Endodermal cell (in vitro differentiated cells): ENCODE measurements around the gene PLEKHG2. TPM values are rescaled to one million over a fixed set of nuclear protein-coding genes. Genes with fewer than 3 reads are reported as not detected.
A peak's percentile ranks its signal among the peaks of the same experiment; 100 is the strongest.

Experiments used
- DNase-seq: peaks from one replicate; pipeline ENCODE4 v3.0.0-alpha.2; 2017
- H3K27ac ChIP-seq: 2 replicates; pipeline ENCODE4 v1.5.1; 2013; ENCODE audit warnings: mild to moderate bottlenecking, low read depth, low read length, moderate library complexity
- H3K27me3 ChIP-seq: 2 replicates; pipeline ENCODE4 v1.6.1; 2013; ENCODE audit warnings: mild to moderate bottlenecking, low read length, moderate library complexity; ENCODE audit not compliant: insufficient read depth, control insufficient read depth, poor library complexity, severe bottlenecking
- H3K36me3 ChIP-seq: 2 replicates; pipeline ENCODE4 v1.7.0; 2013; ENCODE audit warnings: mild to moderate bottlenecking, low read length, moderate library complexity; ENCODE audit not compliant: control insufficient read depth, insufficient read depth
- H3K4me1 ChIP-seq: one replicate; pipeline ENCODE4 v1.7.0; 2013; ENCODE audit warnings: low read length; ENCODE audit not compliant: control insufficient read depth, insufficient read depth
- H3K4me3 ChIP-seq: 2 replicates; pipeline ENCODE4 v1.5.1; 2013; ENCODE audit warnings: mild to moderate bottlenecking, low read length, moderate library complexity
- H3K9ac ChIP-seq: 2 replicates; pipeline ENCODE4 v1.6.1; 2013; ENCODE audit warnings: mild to moderate bottlenecking, low read length, moderate library complexity; ENCODE audit not compliant: poor library complexity, severe bottlenecking; ENCODE audit errors: extremely low read depth
- H3K9me3 ChIP-seq: 2 replicates; pipeline ENCODE4 v1.6.1; 2013; ENCODE audit warnings: mild to moderate bottlenecking, low read length, moderate library complexity; ENCODE audit not compliant: control insufficient read depth
- H3K27ac Mint-ChIP-seq: 2 replicates; pipeline ENCODE4 v1.8.0; 2020; ENCODE audit warnings: mixed read lengths
- H3K27me3 Mint-ChIP-seq: 2 replicates; pipeline ENCODE4 v1.8.0; 2021; ENCODE audit warnings: mild to moderate bottlenecking, mixed read lengths; ENCODE audit not compliant: insufficient read depth
- H3K36me3 Mint-ChIP-seq: 2 replicates; pipeline ENCODE4 v1.8.0; 2020; ENCODE audit warnings: low read depth, mixed read lengths
- H3K4me1 Mint-ChIP-seq: 2 replicates; pipeline ENCODE4 v1.8.0; 2020; ENCODE audit warnings: mixed read lengths
- H3K4me3 Mint-ChIP-seq: 2 replicates; pipeline ENCODE4 v1.8.0; 2020; ENCODE audit warnings: mild to moderate bottlenecking, moderate library complexity, mixed read lengths
- H3K9me3 Mint-ChIP-seq: 2 replicates; pipeline ENCODE4 v1.8.0; 2020; ENCODE audit warnings: mild to moderate bottlenecking, mixed read lengths
- WGBS, 2 experiments: methylation state at CpG; one replicate each; pipeline versions ENCODE4 v1.1.5 to v1.1.7; 2013; ENCODE audit warnings: missing lambda C conversion rate in 2 of 2, mixed read lengths in 1 of 2; ENCODE audit not compliant: insufficient coverage in 1 of 2, insufficient read length in 1 of 2; 5-methylcytosine and 5-hydroxymethylcytosine counted together
- total RNA-seq, 2 donors: library from RNA; stranded (reverse); fragmentation: NEBNext Ultra II Directional in 1 of 2; extraction: Animal tissue kit (Norgen Biotek cat#: 25700) in 1 of 2; gene quantifications; 2 replicates in 1 of 2; 3 replicates in 1 of 2; pipeline ENCODE4 v1.2.1, GENCODE V29; 2021
- TF ChIP-seq, protein P1 (sequence below): fragments of 200-600 bp; sonication (generic); conservative IDR thresholded peaks from 2 replicates; pipeline ENCODE4 v1.5.0; 2021; ENCODE audit warnings: antibody characterized with exemption, mild to moderate bottlenecking

Gene PLEKHG2
- total RNA-seq, 2 donors from 2014 or later: 127 to 160 TPM

DNA sequence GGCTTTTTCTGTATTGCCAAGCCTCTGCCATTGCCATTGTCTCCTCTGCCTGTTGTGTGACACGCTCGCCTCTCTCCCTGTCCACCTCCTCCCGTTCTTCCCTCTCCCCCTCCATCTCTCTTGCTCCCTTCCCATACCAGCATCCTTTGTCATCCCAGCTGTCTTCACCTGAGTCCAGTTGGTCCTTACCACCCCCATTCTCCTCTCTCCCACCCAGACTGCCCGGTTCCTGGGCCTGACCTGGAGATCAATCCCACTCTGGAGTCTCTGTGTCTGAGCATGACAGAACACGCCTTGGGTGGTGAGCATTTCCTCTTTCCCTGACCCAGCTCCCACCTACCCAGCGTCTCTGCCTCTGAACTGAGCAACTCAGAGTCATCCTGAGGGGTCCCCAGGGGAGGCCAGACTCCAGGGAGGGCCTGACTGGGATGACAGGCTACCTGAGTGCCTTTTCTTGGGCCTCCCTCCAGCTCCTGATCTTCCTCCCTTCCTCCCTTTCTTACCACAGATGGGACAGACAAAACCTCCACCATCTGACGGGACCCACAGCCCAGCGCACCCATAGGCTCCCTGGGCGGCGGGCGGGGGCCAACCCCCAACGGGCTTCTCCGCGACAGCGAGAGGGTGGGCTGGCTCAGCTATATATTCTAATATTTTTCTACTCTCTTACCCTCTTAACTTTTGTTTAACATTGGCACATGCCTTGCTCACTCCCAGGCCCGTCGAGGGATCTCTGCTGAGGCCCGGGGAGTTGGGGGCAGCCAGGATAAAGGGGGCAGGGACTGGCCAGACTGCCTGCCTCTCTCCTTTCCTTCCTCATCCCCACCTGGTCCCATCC lies 29.3 kb upstream of the PLEKHG2 start:
- no peaks in the 10 kb centered on the region for H3K9me3 ChIP-seq
- H3K4me3 Mint-ChIP-seq: no peak overlapping the region
- no peaks in the 10 kb centered on the region for H3K27me3 Mint-ChIP-seq
- peaks cover 4% of the 10 kb centered on the region for H3K4me1 Mint-ChIP-seq
- H3K9me3 Mint-ChIP-seq: no peaks in the 10 kb centered on the region
- no peaks in the 10 kb centered on the region for H3K4me1 ChIP-seq
- no peak overlapping the region for H3K27ac ChIP-seq
- H3K4me3 ChIP-seq: no peak overlapping the region
- peaks cover 89% of the 10 kb centered on the region for H3K36me3 ChIP-seq
- DNase-seq: no peak
- H3K36me3 Mint-ChIP-seq: peaks cover 82% of the 10 kb centered on the region
- TF ChIP-seq, protein P1, sequence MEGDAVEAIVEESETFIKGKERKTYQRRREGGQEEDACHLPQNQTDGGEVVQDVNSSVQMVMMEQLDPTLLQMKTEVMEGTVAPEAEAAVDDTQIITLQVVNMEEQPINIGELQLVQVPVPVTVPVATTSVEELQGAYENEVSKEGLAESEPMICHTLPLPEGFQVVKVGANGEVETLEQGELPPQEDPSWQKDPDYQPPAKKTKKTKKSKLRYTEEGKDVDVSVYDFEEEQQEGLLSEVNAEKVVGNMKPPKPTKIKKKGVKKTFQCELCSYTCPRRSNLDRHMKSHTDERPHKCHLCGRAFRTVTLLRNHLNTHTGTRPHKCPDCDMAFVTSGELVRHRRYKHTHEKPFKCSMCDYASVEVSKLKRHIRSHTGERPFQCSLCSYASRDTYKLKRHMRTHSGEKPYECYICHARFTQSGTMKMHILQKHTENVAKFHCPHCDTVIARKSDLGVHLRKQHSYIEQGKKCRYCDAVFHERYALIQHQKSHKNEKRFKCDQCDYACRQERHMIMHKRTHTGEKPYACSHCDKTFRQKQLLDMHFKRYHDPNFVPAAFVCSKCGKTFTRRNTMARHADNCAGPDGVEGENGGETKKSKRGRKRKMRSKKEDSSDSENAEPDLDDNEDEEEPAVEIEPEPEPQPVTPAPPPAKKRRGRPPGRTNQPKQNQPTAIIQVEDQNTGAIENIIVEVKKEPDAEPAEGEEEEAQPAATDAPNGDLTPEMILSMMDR: no peak
- WGBS, 2 experiments: 94 to 95% methylated on average over 7 to 18 of the region's 18 CpGs
- no peak overlapping the region for H3K9ac ChIP-seq
- peak overlapping the region; percentile 58 for H3K27ac Mint-ChIP-seq
- no peaks in the 10 kb centered on the region for H3K27me3 ChIP-seq

DNA sequence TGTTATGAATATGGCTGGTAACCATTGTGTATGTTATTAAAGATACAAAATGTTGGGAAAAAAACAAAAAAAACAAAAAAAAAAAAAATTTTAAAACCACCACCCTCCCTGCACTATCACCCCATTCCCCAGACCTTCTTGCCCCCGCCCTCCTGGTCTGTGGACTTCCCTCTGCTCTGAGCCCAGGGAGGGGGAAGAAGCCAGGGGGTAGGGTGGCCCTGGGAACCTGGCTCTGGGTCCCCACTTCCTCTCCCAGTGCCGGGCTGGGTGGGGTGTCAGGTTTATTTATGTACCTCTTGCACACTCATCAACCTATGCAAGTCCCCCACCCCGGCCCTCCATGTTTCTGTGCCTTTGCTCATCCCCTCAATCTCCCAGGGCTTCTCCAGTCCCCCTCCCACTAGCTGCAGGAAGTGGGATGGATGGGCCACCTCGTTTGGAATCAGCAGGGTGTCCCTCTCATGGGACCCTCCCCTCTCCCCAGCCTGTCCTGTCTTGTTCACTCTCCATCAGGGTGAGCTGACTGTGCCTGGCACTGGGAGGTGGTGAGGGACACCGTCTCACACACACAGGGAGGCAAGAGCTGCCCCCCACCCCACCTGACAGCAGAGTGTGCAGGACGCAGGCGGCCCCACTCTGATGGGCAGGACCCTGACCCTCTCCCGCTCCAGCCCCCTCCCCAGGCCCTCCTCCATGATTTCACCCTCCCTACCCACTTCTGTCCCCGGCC lies 27.5 kb upstream of the PLEKHG2 start:
- 81 to 84% methylated on average over 4 to 9 of the region's 9 CpGs for WGBS, 2 experiments
- H3K4me1 Mint-ChIP-seq: peaks cover 5% of the 10 kb centered on the region
- no peaks in the 10 kb centered on the region for H3K9me3 Mint-ChIP-seq
- H3K27ac Mint-ChIP-seq: peak overlapping the region; percentile 62
- peaks cover 81% of the 10 kb centered on the region for H3K36me3 Mint-ChIP-seq
- Histone ChIP-seq H3K9ac (no peak overlapping the region), H3K36me3 (peaks cover 89% of the 10 kb centered on the region), H3K4me3 (no peak overlapping the region), H3K9me3 (no peaks in the 10 kb centered on the region), H3K27ac (no peak overlapping the region), H3K4me1 (peaks cover 6% of the 10 kb centered on the region), H3K27me3 (no peaks in the 10 kb centered on the region)
- TF ChIP-seq, protein P1: no peak
- no peak for DNase-seq
- no peaks in the 10 kb centered on the region for H3K27me3 Mint-ChIP-seq
- H3K4me3 Mint-ChIP-seq: no peak overlapping the region

DNA sequence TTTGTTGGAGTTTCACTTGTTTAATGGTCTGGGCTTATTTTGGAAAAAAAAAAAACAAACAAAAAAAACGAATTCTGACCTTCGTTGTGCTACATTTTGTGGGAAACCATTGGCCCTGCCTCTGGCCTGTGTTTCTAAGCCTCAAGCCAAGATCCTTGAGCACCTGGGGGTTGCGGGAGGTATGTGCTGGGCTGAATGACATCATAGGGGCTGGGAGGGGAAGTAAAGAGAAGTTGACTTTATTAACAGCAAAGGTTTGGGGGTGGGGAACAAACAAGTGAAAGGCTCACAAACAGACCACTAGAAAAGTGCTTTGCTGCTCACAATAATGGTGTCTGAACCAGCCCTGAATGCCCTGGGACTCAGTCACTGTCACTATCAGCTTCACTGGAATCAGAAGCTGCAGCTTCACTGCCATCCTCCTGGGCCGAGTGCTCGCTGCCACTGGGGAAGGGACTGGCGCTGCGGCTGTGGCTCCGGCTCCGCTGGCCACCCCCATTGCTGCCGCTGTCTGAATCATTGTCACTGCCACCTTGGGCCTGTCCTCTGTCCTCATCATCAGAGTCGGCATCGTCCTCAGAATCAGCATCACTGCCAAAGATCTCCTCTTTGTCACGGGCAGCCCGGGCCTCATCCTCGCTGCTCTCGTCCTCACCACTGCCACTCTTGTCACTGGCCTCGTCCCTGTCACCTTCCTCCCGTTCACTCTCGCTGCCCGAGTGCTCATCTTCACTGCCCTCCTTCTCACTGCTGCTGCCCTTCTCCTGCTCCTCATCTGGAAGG lies 26.6 kb upstream of the PLEKHG2 start:
- H3K9me3 ChIP-seq: no peaks in the 10 kb centered on the region
- Mint-ChIP-seq H3K9me3 (no peaks in the 10 kb centered on the region), H3K27ac (peak overlapping the region; percentile 62), H3K4me3 (no peak overlapping the region), H3K27me3 (no peaks in the 10 kb centered on the region), H3K36me3 (peaks cover 76% of the 10 kb centered on the region), H3K4me1 (peaks cover 9% of the 10 kb centered on the region)
- H3K36me3 ChIP-seq: peaks cover 83% of the 10 kb centered on the region
- no peak overlapping the region for H3K27ac ChIP-seq
- no peak overlapping the region for H3K4me3 ChIP-seq
- no peak for DNase-seq
- H3K9ac ChIP-seq: no peak overlapping the region
- peaks cover 7% of the 10 kb centered on the region for H3K4me1 ChIP-seq
- TF ChIP-seq, protein P1: no peak
- no peaks in the 10 kb centered on the region for H3K27me3 ChIP-seq
- WGBS, 2 experiments: 92 to 94% methylated on average over 13 to 20 of the region's 20 CpGs
